Measurements from ENCODE around the gene HIRA.
A peak's percentile ranks its signal among the peaks of the same experiment; 100 is the strongest.
"Not testable (repeated sequence)": the region's sequence is repeated elsewhere in the genome, so short reads cannot be mapped to it uniquely, and the experiment has no call there.

HIRA gene

DNA sequence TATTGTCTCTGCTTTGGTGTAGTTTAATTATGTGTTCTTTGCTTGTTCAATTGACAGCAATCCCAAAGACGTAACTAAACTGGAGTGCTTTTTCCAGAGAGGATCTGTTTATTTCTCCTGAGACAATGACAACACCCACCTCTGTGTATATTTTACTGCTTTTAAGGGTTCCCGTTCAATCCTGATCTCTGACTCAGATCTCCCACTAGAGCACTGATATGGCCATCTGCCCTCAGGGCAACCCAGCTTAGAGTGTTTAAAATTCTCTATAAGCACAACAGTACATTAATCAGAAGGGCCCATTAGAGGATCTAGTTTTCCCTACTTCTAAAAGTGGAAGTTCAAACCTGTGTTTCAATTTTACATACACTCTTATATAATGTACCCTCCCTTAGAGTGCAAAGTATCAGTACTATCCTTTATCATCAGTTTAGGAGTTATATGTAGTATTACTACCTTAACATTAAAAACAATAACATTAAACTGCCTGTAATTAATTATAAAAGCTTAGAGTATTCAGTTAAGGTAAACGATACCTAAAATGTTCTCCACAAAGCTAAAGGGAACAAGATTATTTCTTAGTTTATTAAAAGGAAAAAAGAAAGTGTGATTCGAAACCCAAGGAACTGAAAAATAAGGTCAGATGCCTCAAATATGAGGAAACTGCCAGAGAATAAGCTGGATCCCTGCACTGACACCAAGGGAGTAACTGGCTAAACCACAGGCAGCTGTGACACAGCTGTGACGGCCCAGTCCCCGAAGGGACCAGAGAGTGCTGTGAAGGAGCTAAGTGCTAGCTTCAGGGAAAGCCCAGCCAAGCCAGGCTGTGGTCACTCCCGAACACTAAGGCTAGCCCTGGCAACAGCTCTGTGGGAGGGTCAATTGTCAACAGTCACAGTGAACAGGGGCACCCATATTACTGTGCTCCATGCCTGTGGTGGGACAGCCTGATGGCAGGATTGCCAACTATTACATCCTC lies 32.2 kb upstream of the HIRA start:
- no peak for DNase-seq

DNA sequence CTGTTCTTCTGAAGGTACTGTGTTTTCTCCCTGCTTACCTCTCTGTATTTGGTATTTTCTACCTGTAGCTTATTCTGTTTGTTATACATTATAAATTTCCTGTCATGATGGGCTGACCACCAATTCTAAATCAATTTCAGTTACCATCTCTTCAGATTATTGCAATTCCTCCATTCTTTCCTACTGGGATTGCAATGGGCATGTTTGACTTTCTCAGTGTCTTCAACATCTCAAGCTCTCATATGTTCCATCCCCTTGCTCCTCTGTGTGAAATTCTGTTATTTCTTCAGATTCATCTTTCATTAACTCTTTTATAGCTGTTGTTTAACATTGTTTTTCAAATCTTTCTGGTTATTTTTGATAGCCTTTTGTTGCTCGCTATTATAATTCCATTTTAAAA lies 31.5 kb upstream of the HIRA start:
- DNase-seq = no peak

DNA sequence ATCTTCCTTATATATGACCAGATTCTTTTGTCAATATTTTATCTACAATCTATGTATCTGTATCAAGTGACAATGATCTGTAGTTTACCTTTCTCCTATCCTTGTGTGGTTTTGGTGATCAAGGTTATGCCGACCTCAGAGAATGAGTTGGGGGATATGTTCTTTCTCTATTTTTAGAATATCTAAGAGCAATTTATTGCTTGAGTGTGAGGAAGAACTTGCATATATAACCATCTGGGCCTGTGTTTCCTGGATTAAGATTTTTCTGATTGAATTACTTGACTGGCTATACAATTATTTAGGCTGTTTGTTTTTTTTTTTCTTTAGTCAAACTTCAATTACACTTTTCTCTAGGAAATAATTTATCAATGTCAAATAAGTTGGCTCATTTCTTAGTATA lies 30.0 kb upstream of the HIRA start:
- DNase-seq = no peak

DNA sequence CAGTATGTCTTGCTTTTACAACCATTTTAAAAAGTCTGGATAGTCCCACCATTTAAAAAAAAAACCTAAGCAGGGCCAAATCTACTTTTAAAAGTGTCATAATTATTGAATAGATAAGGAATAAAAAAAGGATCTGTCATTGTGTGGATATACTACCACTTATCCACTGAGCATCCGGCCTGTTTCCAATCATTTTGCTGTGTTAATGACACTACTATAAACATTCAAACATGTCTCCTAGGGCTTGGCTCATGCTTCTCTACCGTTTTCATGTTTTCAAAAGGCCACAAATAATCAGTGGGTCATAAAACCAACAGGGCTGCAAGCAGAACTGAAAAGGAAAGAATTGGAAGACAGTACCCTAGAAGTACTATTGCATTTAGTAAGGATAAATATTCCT lies 28.5 kb upstream of the HIRA start:
- no peak for DNase-seq

DNA sequence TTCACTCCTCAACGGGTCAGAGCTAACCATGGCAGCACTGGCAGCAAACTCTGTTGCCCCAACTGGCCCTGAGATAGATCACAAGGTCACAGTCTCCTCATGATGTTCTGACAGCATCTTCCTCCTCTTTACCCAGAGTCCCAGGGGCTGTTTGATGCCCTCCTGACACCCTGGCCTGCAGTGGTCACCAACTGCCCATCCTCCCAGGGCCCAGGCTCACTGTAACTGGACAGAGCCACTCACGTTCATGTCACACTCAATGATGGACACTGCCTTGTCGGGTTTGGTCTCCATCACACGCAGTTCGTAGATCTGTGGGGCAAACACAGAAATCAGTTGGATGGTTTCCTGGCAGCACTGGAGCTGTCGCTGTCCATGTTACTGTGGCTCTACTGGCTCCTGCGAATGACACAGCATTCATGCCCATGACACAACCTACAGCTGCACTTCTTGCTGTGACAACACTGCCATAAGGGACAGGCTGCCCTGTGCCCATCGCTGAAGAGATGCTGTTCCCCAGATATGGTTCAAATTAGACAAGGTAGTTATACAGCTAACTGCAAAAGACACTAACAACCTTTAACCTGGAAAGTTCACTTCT lies 26.4 kb upstream of the HIRA start:
- DNase-seq = no peak

DNA sequence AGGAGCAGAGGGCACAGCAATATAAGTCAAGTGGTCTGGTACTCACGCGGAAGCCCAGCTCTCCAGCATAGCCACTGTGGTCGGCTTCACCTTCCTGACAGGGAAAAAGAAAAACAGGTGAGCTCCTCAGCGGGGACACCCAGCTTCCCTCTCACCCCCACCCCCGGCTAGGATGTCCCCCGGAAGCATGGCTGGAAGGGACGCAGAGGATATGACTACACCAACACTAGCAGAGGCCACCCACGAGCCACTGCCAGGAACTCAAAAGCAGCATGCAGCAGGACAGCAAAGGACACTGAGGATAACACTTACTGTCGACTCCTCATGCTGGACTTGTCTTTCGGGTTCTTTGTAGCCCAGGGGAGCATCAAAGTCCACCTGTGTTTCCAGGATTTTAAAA lies 25.0 kb upstream of the HIRA start:
- no peak for DNase-seq

DNA sequence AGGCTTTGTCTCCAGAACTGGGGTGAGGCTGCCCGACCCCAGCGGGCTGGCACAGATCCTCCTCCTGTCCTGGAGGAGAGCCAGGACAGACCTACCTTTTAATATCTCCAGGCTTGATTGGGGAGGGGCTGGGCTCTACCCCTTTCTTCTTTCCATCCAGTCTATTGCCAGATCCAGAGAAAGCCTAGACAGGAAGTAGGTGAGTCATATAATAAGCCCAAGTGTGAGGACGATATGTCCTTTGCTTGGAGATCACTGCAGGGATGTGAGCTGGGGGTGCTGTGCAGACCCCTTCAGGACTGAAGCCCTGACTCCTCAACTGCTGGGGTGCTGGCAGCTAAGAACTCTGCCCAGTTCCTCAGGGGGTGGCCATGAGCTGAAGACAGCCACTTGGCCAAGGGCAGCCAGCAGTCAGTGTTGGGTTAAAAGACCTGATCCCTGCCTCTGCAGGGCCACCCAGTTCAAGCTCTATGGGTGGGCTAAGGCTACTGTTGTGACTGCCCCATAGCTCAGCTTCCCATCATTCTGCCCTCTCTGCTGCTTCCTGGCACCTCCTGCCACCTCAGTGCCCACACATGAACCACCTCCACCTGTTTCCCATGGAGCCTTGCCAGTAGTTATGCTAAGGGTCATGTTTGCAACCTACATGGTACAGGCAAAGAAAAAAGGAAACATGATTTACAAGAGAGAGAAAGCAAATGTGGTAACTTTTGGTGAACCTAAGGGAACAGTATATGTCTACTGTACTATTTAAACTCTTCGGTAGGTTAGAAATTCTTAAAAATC lies 24.2 kb upstream of the HIRA start:
- DNase-seq = no peak

DNA sequence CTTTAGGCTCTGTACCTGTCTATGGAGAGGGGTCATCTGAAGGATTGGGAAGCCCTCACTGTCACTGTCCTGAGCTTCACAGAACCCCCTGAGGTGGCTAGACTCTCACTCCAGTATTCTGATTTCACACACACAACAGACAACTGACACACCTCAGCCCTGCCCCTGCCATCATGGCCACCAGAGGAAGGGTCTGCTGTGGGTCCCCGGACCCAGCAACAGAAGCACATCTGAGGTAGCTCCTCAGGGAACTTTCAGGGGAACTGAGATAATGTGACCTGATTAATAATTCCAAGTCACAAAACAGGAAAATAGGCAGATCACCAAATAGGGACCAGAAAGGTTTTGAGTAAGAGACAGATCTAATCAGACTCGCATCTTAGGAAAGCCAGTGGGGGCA lies 23.5 kb upstream of the HIRA start:
- no peak for DNase-seq

DNA sequence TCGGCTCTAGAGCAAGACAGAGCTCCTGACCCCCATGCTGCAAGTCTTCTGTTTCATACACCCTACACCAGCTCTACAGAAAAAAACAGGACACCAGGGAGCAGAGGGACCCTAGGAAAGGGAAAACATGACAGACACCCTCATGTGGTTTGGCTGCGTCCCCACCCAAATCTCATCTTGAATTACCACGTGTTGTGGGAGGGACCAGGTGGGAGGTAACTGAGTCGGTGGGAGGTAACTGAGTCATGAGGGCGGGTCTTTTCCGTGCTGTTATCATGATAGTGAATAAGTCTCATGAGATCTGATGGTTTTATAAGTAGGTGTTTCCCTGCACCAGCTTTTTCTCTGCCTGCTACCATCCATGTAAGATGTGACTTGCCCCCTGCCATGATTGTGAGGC lies 22.6 kb upstream of the HIRA start:
- DNase-seq = no peak

DNA sequence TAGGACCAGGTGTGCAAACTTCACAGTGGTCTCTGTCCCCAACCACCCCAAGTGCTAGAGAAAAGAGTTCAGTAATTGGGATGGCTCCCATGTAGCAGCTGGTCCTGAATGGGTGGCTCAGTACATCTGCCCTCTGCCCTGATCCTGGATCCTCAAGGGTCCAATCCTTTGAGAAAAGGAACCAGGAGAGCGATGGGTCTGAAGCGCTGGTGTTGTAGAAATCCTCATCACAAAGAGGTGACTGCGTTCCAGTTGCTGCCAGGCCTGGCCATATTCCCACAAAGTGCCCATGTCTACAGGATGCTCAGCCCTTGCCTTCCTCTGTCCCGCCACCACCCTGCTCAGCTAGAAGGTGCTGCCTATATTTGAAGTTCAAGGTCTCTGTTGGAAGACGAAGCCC lies 22.2 kb upstream of the HIRA start:
- DNase-seq = no peak

DNA sequence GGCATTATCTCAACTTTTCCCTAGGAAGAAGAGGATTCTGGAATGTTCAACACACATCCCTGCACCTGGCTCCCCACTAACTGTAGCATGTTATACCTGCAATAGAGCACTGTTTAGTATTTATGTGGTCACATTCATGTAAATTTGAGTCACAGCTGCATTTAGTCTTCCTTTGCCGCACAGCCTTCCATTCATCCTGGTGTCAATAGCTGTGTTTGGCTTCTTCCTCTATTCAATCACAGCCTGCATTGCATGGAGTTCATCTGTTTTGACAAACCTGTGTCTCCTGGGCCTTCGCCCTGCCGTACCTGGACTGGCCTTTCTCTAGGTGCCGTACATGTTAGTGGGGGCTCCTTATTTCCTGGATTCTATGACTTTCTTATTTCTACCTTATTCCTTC lies 20.0 kb upstream of the HIRA start:
- no peak for DNase-seq

DNA sequence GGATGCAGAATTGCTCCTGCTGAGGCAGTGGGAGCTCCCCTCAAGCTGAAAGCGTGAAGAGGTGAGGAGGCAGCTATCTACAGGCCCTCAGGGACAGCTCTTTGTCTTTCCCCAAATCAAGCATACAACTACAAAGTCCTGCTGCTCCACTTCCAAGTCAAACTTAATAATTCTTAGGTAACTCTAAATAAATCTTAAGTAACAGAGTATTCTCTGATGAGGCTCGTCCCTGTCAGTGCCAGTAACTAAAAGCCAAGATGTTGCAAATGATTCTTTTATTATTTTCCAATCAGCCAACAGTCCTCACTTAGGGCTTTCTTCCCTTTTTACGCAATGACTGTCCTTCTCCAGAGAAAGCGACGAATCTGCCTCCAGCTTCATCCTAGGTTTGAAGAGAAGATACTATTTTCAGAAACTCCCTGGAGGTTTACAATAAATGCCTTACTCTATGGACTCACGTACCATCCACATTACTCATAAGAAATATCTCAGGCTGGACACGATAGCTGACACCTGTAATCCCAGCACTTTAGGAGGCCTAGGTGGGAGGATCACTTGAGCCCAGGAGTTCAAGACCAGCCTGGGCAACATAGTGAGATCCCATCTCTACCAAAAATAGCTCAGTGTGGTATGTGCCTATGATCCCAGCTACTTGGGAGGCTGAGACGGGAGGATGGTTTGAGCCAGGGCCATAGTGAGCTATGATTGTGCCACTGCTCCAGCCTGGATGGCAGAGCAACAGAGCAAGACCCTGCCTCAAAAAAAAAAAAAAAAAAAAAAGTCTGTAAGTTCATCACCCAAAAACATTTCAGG lies 19.0 kb upstream of the HIRA start:
- DNase-seq = no peak

DNA sequence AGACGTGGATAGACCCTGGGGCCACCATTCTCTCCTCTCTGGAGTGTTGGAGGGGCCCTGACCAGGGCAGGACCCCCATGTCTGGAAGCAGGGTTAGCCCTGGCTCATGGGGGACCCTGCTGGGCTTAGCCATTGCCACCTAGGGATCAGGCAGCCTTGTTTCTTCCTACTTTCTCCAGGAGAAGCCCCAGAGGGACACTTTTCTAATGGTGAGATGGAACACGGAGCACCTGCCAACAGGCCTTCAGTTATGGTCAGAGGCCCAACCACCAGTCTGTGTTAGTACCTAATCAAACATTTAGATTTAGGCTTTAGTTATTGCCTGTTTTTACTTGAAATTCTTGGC lies 17.9 kb upstream of the HIRA start:
- no peak for DNase-seq

DNA sequence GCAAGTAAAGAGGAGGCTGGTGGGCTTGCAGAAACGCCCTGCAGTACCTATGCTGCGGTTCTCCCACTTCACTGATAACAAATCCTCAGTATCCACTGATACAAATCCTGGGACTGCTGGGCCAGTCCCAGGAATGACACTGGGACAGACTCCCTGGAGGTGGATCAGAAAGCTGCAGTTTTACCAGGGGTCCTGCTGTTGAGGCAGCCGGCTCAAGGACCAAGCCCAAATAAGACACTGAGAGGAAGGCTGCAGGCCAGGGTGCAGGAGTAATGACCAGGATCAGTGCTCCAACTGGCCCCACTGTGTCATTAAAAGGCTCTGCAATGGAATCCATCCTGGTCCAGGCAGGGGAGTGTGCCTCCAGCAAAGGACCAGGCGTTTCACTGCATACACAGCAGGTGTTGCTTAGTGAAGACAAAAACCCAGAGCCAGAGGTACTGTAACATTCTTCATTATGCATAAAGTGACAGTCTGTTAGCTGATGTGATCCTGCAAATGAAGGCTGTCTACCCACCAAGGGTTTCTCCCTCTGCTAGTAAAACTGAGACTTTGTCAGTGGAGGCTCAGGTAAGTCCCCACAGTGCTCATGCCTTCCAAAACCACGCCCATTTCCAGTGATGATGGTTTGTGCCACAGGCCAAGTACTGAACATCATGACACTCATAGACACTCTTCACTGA lies 17.3 kb upstream of the HIRA start:
- peak; percentile 57 to 71 for DNase-seq

DNA sequence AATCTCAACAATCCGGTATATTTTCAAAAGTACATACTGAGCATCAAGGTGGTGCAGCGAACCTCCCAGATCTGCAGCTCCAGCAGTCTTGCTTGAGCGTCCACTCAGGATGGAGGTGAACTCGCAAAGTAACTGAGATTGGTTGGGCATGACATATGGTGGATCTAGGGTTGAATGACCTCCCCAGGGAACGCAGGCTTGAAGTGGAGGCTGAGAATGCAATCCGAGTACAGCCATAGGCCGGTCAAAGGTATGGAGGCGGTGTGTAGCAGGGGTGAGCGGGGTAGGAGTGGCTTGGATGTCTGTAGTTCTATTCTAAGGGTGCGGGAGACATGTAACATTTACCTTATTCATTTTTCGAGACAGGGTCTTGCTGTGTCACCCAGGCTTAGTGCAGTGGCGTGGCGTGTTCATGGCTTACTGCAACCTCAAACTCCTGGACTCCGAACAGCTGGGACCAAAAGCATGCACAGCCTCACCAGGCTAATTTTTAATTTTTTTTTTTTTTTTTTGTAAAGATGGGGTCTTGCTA lies 16.6 kb upstream of the HIRA start:
- peak; percentile 15 to 23 for DNase-seq

DNA sequence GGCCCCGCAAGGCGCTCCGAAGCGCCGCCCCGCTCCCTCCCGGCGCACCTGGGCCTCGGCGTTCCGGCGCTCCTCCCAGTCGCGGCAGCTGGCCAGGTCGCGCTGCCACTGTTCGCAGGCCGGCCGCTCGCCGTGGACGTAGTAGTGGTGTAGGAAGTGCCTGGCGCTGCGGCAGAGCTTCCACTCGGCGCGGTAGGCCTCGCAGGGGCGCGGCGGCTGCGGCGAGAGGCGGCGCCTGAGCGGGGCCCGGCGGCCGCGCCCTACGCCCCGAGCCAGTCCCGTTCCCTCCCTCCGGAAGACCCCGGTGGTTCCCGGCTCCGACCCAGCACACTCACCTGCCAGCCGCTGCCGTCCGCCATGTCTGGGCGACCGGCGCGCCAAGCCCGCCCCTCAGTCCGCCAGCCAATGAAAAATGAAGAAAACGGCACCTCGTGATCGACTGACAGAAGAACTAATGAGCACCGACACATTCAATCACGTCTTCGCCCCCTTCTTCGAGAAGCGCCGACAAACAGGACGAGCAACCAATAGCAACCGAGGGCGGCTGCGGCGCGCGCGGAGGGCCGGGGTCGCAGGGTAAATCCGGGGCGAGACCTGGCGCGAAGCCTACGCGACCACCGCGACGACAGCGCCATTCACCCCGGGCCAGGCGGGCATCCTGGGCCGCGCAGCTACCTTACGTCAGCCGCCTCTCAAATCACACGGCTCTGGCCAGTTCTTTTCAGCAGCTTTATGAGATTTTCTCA lies 16.0 kb upstream of the HIRA start, which contains the start of gene C22orf39:
Gene C22orf39, minus strand, starts transcription at position 382 of the 746 bp plus-strand sequence. Its CDS starts 23 bp downstream, at position 359.
- DNase-seq = peak; percentile 81 to 86

DNA sequence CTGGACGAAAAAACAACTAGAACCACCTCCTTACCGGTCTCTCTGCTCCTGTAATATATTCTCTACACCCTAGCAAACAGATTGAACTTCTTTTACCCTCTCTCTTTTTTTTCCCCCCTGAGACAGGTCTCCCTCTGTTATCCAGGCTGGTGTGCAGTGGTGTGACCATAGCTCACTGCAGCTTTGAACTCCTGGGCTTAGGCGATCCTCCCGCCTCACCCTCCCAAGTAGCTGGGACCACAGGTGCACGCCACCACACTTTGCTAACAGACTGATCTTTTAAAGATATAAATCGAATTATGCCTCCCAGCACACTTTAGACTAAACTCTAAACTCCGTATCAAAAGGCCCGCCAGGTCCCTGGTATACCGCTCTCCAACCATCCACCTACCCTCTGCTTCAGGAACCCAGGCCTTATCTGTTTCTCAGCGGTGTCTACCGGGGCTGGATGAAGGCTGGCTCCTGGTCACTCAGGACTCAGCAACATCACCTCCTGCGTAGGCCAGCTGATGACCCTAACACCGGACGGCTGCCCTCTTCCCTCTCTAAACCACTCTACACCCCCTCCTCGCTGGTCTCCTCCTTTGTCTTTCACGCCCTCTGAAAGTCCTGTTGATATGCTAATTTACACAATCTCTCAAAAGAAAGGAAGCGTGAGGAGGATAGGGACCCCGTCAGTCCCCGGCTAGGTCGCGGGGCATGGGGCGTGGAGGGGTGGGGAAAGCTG lies 15.2 kb upstream of the HIRA start:
- DNase-seq = no peak

DNA sequence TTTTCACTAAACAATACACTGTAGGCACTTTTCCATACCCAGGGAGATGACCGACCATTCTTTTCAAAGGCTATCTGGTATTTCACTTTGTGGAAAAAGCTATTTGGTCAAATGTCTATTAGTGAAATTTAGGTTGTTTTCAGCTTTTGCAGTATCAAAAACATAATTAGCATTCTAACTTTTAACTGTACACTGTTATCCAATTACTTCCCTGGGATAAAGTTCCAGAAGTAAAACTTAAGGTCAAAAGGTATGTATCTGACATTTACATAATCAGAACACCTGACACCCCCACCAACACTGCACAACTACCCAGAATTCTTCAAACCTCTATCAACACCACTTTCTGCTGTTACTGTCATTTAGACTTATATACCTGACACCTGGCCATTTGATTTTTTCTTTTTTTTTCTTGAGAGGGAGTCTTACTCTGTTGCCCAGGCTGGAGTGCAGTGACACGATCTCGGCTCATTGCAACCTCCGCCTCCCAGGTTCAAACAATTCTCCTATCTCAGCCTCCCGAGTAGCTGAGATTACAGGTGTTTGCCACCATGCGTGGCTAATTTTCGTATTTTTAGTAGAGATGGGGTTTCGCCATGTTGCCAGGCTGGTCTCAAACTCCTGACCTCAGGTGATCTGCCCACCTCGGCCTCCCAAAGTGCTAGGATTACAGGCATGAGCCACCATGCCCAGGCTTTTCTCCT lies 13.9 kb upstream of the HIRA start:
- DNase-seq = not testable (repeated sequence)

DNA sequence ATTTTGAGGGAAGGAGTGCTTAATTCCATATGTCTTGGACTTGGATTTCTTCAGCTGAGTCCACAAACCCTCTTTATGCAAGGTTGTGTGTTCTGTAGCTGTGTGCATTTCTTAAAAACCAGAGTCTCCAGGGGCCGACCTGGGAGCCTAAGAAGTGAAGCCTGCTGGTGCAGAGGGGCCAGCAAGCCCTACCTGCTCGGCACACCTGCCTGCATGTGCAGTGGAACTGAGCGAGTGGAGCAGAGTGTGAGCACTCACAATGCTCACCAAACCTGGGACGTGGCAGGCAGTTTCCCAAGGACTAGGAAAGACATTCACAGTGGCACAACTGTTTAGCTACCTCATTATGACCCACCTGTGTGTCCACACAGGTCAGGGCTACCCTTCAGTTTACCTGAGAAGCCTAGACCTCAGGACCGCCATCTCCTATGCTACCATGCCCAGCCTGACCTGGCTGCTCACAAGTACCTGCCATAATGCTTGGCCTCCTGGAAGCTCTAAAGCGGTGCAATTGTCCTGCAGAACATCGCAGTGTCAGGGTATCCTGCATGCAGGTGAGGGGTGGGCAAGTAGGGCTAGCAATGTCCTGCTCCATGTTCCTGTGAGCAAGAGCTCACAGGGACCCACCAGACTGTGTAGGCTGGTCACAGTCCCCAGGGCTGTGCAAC lies 12.1 kb upstream of the HIRA start:
- DNase-seq = no peak
